DLD1 (cell line): ENCODE measurements around the gene TLCD3B.

Experiments
- in situ Hi-C: cut with HindIII; loops from 2 replicates; pipeline ENCODE4 v1.10.0; 2017; ENCODE audit warnings: low sequenced_read_pairs

Gene TLCD3B

GRCh38 chr16:30030841-30031413 is at the start of gene TLCD3B:
Gene TLCD3B, minus strand, starts transcription at chr16:30031271. Its CDS starts 744 bp downstream, at chr16:30030527.
- in situ Hi-C loops, result no loop called here

- in situ Hi-C loops, result loop anchor here (5.0 kb wide), 1 partner anchor 38 kb away; no protein-coding TSS in a partner anchor
These were observed 48.4 kb upstream of the TLCD3B start for GRCh38 chr16:30079480-30079879.

GRCh38 chr16:30078744-30079143 is 47.7 kb upstream of the TLCD3B start:
- in situ Hi-C loops, result loop anchor here (5.0 kb wide), 1 partner anchor 39 kb away; no protein-coding TSS in a partner anchor

- in situ Hi-C loops, result loop anchor here (5.0 kb wide), 1 partner anchor 40 kb away; no protein-coding TSS in a partner anchor
These were observed 46.6 kb upstream of the TLCD3B start for GRCh38 chr16:30077656-30078055.

- in situ Hi-C loops, result loop anchor here (5.0 kb wide), 1 partner anchor 41 kb away; no protein-coding TSS in a partner anchor
These were observed 45.3 kb upstream of the TLCD3B start for GRCh38 chr16:30076276-30076791.

GRCh38 chr16:30075503-30076275 is 44.6 kb upstream of the TLCD3B start, which contains the start of gene PPP4C:
Gene PPP4C, plus strand, starts transcription at chr16:30075994. Its CDS starts 384 bp downstream, at chr16:30076378.
- in situ Hi-C loops, result loop anchor here (5.0 kb wide), 1 partner anchor 42 kb away; no protein-coding TSS in a partner anchor

- in situ Hi-C loops, result no loop called here
These were observed 39.4 kb upstream of the TLCD3B start for GRCh38 chr16:30070490-30070889.

- in situ Hi-C loops, result no loop called here
These were observed 38.8 kb upstream of the TLCD3B start for GRCh38 chr16:30069611-30070462.

- in situ Hi-C loops, result no loop called here
These were observed 37.9 kb upstream of the TLCD3B start for GRCh38 chr16:30068750-30069610.

- in situ Hi-C loops, result no loop called here
These were observed 37.3 kb upstream of the TLCD3B start for GRCh38 chr16:30068333-30068732.

GRCh38 chr16:30067584-30067916 is 36.5 kb upstream of the TLCD3B start:
- in situ Hi-C loops, result no loop called here

- in situ Hi-C loops, result no loop called here
These were observed 35.9 kb upstream of the TLCD3B start for GRCh38 chr16:30066761-30067583.

- in situ Hi-C loops, result no loop called here
These were observed 35.1 kb upstream of the TLCD3B start for GRCh38 chr16:30065943-30066760.

GRCh38 chr16:30065102-30065942 is 34.3 kb upstream of the TLCD3B start, which contains the start of gene ALDOA:
Gene ALDOA, plus strand, starts transcription at chr16:30065760. Its CDS starts 1,138 bp downstream, at chr16:30066898.
- in situ Hi-C loops, result no loop called here

- in situ Hi-C loops, result no loop called here
These were observed 33.6 kb upstream of the TLCD3B start for GRCh38 chr16:30064729-30065101.

GRCh38 chr16:30063893-30064728 is 33.0 kb upstream of the TLCD3B start:
- in situ Hi-C loops, result no loop called here
